Ishikawa (cell line): ENCODE measurements around the gene TPM3.

ENCODE experiments used
- CEBPB ChIP-seq: IDR thresholded peaks from 2 replicates; pipeline ENCODE4 v1.6.1; 2012
- CREB1 ChIP-seq: IDR thresholded peaks from 2 replicates; pipeline ENCODE4 v1.6.1; 2012; ENCODE audit warnings: low read depth
- EGR1 ChIP-seq: IDR thresholded peaks from 2 replicates; pipeline ENCODE4 v1.6.1; 2012
- EP300 ChIP-seq: IDR thresholded peaks from 2 replicates; pipeline ENCODE4 v1.6.1; 2012; ENCODE audit warnings: borderline replicate concordance
- FOXM1 ChIP-seq: IDR thresholded peaks from 2 replicates; pipeline ENCODE4 v1.6.1; 2012; ENCODE audit warnings: low read depth, borderline replicate concordance
- MAX ChIP-seq: IDR thresholded peaks from 2 replicates; pipeline ENCODE4 v1.6.1; 2012
- NFIC ChIP-seq: IDR thresholded peaks from 2 replicates; pipeline ENCODE4 v1.6.1; 2012
- RAD21 ChIP-seq: IDR thresholded peaks from 2 replicates; pipeline ENCODE4 v1.6.1; 2012; ENCODE audit warnings: low read depth
- REST ChIP-seq: IDR thresholded peaks from 2 replicates; pipeline ENCODE4 v1.6.1; 2012; ENCODE audit warnings: low read depth, mild to moderate bottlenecking
- TAF1 ChIP-seq: IDR thresholded peaks from 2 replicates; pipeline ENCODE4 v1.6.1; 2012; ENCODE audit warnings: low read depth, mild to moderate bottlenecking
- TCF12 ChIP-seq: IDR thresholded peaks from 2 replicates; pipeline ENCODE4 v1.6.1; 2012; ENCODE audit warnings: low read depth
- TEAD4 ChIP-seq: IDR thresholded peaks from 2 replicates; pipeline ENCODE4 v1.6.1; 2012
- YY1 ChIP-seq: IDR thresholded peaks from 2 replicates; pipeline ENCODE4 v1.6.1; 2012; ENCODE audit warnings: low read depth
- ZBTB7A ChIP-seq: IDR thresholded peaks from 2 replicates; pipeline ENCODE4 v1.6.1; 2012; ENCODE audit warnings: low read depth
- TF ChIP-seq, protein P1 (sequence below): IDR thresholded peaks from 2 replicates; pipeline ENCODE4 v1.6.1; 2012

Gene TPM3

GRCh38 chr1:154236855-154237254 is 45.0 kb upstream of the TPM3 start:
- no peak for TF ChIP-seq TEAD4

DNA sequence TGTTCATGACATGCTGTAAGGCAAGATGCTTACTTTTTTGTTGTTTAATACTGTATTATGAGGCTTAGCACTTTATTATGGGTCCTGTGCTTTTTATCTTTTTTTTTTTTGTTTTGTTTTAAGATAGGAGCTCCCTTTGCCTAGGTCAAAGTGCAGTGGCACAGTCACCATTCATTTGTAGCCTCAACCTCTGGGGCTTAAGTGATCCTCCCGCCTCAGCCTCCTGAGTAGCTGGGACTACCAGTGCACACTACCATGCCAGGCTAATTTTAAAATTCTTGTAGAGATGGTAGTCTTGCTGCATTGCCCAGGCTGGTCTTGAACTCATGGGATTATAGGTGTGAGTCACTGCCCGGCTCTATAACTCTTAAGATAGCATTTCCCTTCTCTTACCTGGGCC is 33.5 kb upstream of the TPM3 start:
- TF ChIP-seq EP300 (no peak), RAD21 (no peak), CREB1 (no peak), ZBTB7A (no peak), MAX (no peak), YY1 (no peak), TEAD4 (no peak), CEBPB (no peak), NFIC (no peak), TCF12 (no peak), REST (no peak), TAF1 (no peak), FOXM1 (no peak), EGR1 (no peak)
- TF ChIP-seq, protein P1, sequence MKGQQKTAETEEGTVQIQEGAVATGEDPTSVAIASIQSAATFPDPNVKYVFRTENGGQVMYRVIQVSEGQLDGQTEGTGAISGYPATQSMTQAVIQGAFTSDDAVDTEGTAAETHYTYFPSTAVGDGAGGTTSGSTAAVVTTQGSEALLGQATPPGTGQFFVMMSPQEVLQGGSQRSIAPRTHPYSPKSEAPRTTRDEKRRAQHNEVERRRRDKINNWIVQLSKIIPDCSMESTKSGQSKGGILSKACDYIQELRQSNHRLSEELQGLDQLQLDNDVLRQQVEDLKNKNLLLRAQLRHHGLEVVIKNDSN = no peak

GRCh38 chr1:154223621-154224020 is 31.7 kb upstream of the TPM3 start:
- TF ChIP-seq, protein P1 = no peak
- TF ChIP-seq NFIC (no peak), FOXM1 (no peak), MAX (no peak), EP300 (no peak), CEBPB (no peak), RAD21 (no peak), ZBTB7A (no peak), YY1 (no peak), EGR1 (no peak), TAF1 (no peak)

DNA sequence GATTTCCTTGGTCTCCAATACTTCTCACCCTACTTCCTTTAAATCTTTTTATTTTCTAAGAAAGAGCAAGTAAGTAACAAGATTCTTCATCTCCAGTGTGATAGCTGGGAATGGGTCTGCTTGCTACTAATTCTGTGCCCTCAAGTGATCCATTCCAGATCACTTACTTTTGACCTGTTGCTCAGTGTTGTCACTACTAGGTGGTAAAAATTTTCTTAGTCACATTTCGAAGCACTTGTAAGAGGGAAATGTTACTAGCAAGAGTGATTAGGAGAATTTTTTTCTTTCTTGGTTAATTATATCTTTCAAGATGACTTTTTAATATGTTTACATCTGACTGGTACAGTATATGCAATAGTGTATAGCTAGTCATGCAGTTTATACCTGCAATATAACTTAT is 31.0 kb upstream of the TPM3 start:
- no peak for TF ChIP-seq TAF1
- no peak for TF ChIP-seq TCF12
- TF ChIP-seq RAD21 = no peak
- no peak for TF ChIP-seq FOXM1
- no peak for TF ChIP-seq TEAD4
- TF ChIP-seq, protein P1 = no peak
- no peak for TF ChIP-seq MAX
- TF ChIP-seq REST = no peak
- no peak for TF ChIP-seq YY1
- no peak for TF ChIP-seq EP300
- no peak for TF ChIP-seq CREB1
- no peak for TF ChIP-seq NFIC
- TF ChIP-seq CEBPB = no peak
- no peak for TF ChIP-seq EGR1
- TF ChIP-seq ZBTB7A = no peak

DNA sequence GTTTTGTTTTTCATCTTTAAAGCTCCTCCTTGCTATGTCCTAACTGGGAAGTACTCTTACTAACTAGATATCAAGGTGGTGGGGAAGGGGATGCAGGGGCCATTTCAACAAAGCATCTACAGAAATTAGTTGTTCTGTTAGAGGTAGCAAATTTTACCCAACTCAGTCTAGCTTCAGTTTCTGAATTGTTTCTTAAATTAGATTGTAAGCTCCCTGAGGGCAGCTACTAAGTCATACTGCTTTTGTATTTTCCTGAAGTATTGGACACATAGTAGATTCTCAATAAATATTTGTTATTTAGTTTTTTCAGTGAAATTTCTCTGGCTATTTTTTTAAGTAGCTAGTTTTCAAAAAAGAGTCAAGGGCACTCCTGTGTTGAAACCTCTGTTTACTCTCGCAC is 30.6 kb upstream of the TPM3 start:
- TF ChIP-seq TCF12 (no peak), REST (no peak), TEAD4 (no peak), EGR1 (no peak), YY1 (no peak), CEBPB (no peak), CREB1 (no peak), MAX (no peak), RAD21 (no peak), TAF1 (no peak), FOXM1 (no peak), NFIC (no peak), EP300 (no peak), ZBTB7A (no peak)
- TF ChIP-seq, protein P1 = no peak
